HEK293T (cell line): ENCODE measurements around the gene TCF3.

Source experiments
- CTCF ChIA-PET: fragments of 350-600 bp; formaldehyde crosslinking; extraction: SDS; loops from one replicate; lab custom pipeline; 2021; ENCODE audit warnings: antibody characterized with exemption, inconsistent platforms; lab: Yijun Ruan, JAX
- POLR2A ChIA-PET: fragments of 350-600 bp; formaldehyde crosslinking; extraction: SDS; loops from one replicate; lab custom pipeline; 2020; ENCODE audit warnings: antibody characterized with exemption, inconsistent platforms; lab: Yijun Ruan, JAX
- DNase-seq: peaks from one replicate; pipeline ENCODE4 v3.0.0; 2012; ENCODE audit warnings: mixed read lengths; ENCODE audit errors: extremely low spot score
- ARNT ChIP-seq: fragments of 450-650 bp; IDR thresholded peaks from 2 replicates; pipeline ENCODE4 v1.6.1; 2017; ENCODE audit warnings: mild to moderate bottlenecking
- BHLHE40 ChIP-seq: fragments of 450-650 bp; IDR thresholded peaks from 2 replicates; pipeline ENCODE4 v1.6.1; 2016; ENCODE audit warnings: mild to moderate bottlenecking, moderate library complexity, borderline replicate concordance
- CTBP1 ChIP-seq: fragments of 450-650 bp; IDR thresholded peaks from 2 replicates; pipeline ENCODE4 v1.6.1; 2016; ENCODE audit warnings: borderline replicate concordance
- ELF4 ChIP-seq: fragments of 450-650 bp; IDR thresholded peaks from 2 replicates; pipeline ENCODE4 v1.6.1; 2017; ENCODE audit warnings: antibody characterized with exemption
- FOXA1 ChIP-seq: fragments of 450-650 bp; IDR thresholded peaks from 2 replicates; pipeline ENCODE4 v1.6.1; 2016; ENCODE audit warnings: mild to moderate bottlenecking
- FOXK2 ChIP-seq: fragments of 450-650 bp; IDR thresholded peaks from 2 replicates; pipeline ENCODE4 v1.6.1; 2016; ENCODE audit warnings: mild to moderate bottlenecking
- FOXM1 ChIP-seq: fragments of 450-650 bp; IDR thresholded peaks from 2 replicates; pipeline ENCODE4 v1.6.1; 2017; ENCODE audit warnings: mild to moderate bottlenecking, borderline replicate concordance
- HDGF ChIP-seq: fragments of 450-650 bp; IDR thresholded peaks from 2 replicates; pipeline ENCODE4 v1.6.1; 2017; ENCODE audit warnings: antibody characterized with exemption, borderline replicate concordance
- L3MBTL2 ChIP-seq: fragments of 450-650 bp; conservative IDR thresholded peaks from 2 replicates; pipeline ENCODE4 v1.6.1; 2016; ENCODE audit warnings: mild to moderate bottlenecking
- LEF1 ChIP-seq: fragments of 450-650 bp; IDR thresholded peaks from 2 replicates; pipeline ENCODE4 v1.6.1; 2017; ENCODE audit warnings: mild to moderate bottlenecking, borderline replicate concordance
- NFRKB ChIP-seq: fragments of 450-650 bp; IDR thresholded peaks from 2 replicates; pipeline ENCODE4 v1.6.1; 2016; ENCODE audit warnings: mild to moderate bottlenecking, moderate library complexity
- PKNOX1 ChIP-seq: fragments of 450-650 bp; IDR thresholded peaks from 2 replicates; pipeline ENCODE4 v1.6.1; 2016
- SP1 ChIP-seq: fragments of 450-650 bp; IDR thresholded peaks from 2 replicates; pipeline ENCODE4 v1.6.1; 2017
- SUZ12 ChIP-seq: fragments of 450-650 bp; IDR thresholded peaks from 2 replicates; pipeline ENCODE4 v1.6.1; 2016; ENCODE audit warnings: mild to moderate bottlenecking
- TARDBP ChIP-seq: fragments of 450-650 bp; IDR thresholded peaks from 2 replicates; pipeline ENCODE4 v1.6.1; 2016
- ZNF384 ChIP-seq: fragments of 450-650 bp; IDR thresholded peaks from 2 replicates; pipeline ENCODE4 v1.6.1; 2016

The TCF3 gene

GRCh38 chr19:1593501-1593772, 59.0 kb downstream of the TCF3 start:
- ChIA-PET CTCF (no interaction called here), POLR2A (interaction anchor here (0.6 to 2.5 kb wide), 10 partner anchors 8 to 315 kb away, joined by 3 to 28 read pairs (median 4); partner anchors contain the start of gene UQCR11)
- TF ChIP-seq FOXK2 (no peak), CTBP1 (no peak), NFRKB (no peak), SUZ12 (no peak)
- DNase-seq: no peak

- ChIA-PET CTCF (no interaction called here), POLR2A (interaction anchor here (0.6 to 2.5 kb wide), 12 partner anchors 9 to 314 kb away, joined by 3 to 28 read pairs (median 4); partner anchors contain the start of gene UQCR11)
- TF ChIP-seq TARDBP (no peak), SUZ12 (no peak), PKNOX1 (peak; percentile 73), LEF1 (no peak)
- peak; percentile 96 for DNase-seq
Measured at GRCh38 chr19:1592755-1593500, 59.5 kb downstream of the TCF3 start, which contains the start of gene MBD3. TSS of gene MBD3 (minus strand) at chr19:1592865. CDS start at chr19:1592631, 234 bp downstream.

GRCh38 chr19:1592024-1592754, 60.2 kb downstream of the TCF3 start:
- peak; percentile 93 for DNase-seq
- TF ChIP-seq HDGF (no peak), LEF1 (0 out of 2 replicates have a peak, but pooled peaks have one; percentile 55), TARDBP (no peak), L3MBTL2 (peak; percentile 44; the same call in 1 of the 2 replicates), ELF4 (peak; percentile 57), CTBP1 (no peak), ARNT (peak; percentile 49; the same call in 1 of the 2 replicates), FOXM1 (peak; percentile 25; the same call in 1 of the 2 replicates)
- ChIA-PET POLR2A (interaction anchor here (0.8 to 2.7 kb wide), 11 partner anchors 10 to 73 kb away, joined by 3 to 28 read pairs (median 5); partner anchors contain the start of gene UQCR11), CTCF (no interaction called here)

- ChIA-PET CTCF (no interaction called here), POLR2A (interaction anchor here (1.0 to 2.7 kb wide), 10 partner anchors 9 to 89 kb away, joined by 3 to 19 read pairs (median 4); partner anchors contain the start of gene UQCR11)
- TF ChIP-seq ZNF384 (peak; percentile 49; the same call in 1 of the 2 replicates), LEF1 (no peak)
- no peak for DNase-seq
Measured at GRCh38 chr19:1591421-1592023, 60.9 kb downstream of the TCF3 start.

- no peak for DNase-seq
- POLR2A ChIA-PET: interaction anchor here (1.0 to 2.7 kb wide), 12 partner anchors 9 to 88 kb away, joined by 3 to 19 read pairs (median 4); partner anchors contain the start of gene UQCR11
- peak; percentile 86; the same call in 1 of the 2 replicates for TF ChIP-seq HDGF
- TF ChIP-seq FOXK2: no peak
- peak; percentile 86 for TF ChIP-seq PKNOX1
- CTCF ChIA-PET: no interaction called here
Measured at GRCh38 chr19:1590641-1591397, 61.6 kb downstream of the TCF3 start.

GRCh38 chr19:1587872-1588271, 64.5 kb downstream of the TCF3 start:
- POLR2A ChIA-PET: interaction anchor here (0.6 to 2.2 kb wide), 6 partner anchors 8 to 196 kb away, joined by 3 to 11 read pairs (median 3); no protein-coding TSS in a partner anchor
- DNase-seq: no peak
- CTCF ChIA-PET: interaction anchor here (0.8 to 1.3 kb wide), 2 partner anchors 10 to 42 kb away, joined by 3 read pairs; no protein-coding TSS in a partner anchor
- TF ChIP-seq CTBP1 (no peak), PKNOX1 (no peak), L3MBTL2 (no peak), LEF1 (no peak), FOXK2 (no peak), TARDBP (no peak), FOXM1 (no peak), SP1 (no peak), FOXA1 (no peak), SUZ12 (no peak), BHLHE40 (no peak), ZNF384 (no peak), HDGF (no peak), NFRKB (no peak), ARNT (no peak), ELF4 (no peak)
